ENCODE measurements around the gene EXOC6B. TPM values are rescaled to one million over a fixed set of nuclear protein-coding genes. Genes with fewer than 3 reads are reported as not detected.

EXOC6B gene
- total RNA-seq, 1 donor from 2014 or later = 45.6 TPM

DNA sequence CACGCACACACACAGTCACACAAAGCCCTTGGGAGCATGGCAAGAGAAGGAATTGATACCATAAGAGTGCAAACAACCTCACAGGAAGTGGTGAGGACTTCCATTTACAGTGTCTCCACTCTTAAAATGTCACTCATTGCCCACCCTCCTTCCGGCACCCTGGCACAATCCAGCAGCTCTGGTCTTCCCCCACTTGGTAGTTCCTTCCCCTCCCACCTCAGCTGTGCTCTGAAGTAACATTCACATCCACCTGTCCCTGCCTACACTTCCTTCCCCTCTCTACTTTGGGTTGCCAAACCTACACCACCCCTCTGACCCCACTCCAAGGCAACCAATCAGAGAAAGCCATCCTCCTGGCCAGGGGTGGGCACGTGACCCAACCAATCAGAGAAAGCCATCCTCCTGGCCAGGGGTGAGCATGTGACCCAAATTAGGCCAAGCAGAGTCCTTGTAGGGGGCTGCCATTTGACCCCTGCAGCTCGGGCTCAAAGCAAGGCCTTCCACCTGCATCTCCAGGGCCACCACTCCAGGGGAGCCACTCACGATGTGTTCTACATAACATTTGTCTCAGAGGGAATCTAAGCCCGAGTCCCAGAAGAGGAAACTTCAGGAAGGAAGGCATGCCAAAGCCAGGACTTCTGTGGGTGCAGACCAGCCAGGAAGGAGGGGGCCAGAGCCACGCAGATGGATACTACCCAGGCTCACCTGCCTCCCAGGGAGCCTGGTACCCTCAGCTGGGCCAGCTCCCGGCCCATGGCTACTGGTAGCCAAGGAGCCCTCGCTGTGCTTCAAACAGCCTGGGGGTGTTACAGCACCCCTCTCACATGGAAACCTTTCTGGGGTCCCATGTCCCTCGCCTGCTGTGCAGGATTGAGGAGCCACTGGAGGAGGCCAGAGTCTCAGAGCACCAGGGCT is 699.4 kb downstream of the EXOC6B start:
- no peaks in the 10 kb centered on the region for H3K9me3 Mint-ChIP-seq (ENCODE audit: unreplicated experiment)
- TF ChIP-seq, protein P1, sequence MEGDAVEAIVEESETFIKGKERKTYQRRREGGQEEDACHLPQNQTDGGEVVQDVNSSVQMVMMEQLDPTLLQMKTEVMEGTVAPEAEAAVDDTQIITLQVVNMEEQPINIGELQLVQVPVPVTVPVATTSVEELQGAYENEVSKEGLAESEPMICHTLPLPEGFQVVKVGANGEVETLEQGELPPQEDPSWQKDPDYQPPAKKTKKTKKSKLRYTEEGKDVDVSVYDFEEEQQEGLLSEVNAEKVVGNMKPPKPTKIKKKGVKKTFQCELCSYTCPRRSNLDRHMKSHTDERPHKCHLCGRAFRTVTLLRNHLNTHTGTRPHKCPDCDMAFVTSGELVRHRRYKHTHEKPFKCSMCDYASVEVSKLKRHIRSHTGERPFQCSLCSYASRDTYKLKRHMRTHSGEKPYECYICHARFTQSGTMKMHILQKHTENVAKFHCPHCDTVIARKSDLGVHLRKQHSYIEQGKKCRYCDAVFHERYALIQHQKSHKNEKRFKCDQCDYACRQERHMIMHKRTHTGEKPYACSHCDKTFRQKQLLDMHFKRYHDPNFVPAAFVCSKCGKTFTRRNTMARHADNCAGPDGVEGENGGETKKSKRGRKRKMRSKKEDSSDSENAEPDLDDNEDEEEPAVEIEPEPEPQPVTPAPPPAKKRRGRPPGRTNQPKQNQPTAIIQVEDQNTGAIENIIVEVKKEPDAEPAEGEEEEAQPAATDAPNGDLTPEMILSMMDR (IDR thresholded peaks at IDR 0.05; ENCODE audit: unreplicated experiment) = no peak
- no peaks in the 10 kb centered on the region for H3K36me3 Mint-ChIP-seq (ENCODE audit: low read depth, unreplicated experiment)
- no peaks in the 10 kb centered on the region for H3K4me1 Mint-ChIP-seq (ENCODE audit: unreplicated experiment)
- DNase-seq (ENCODE audit: low spot score) = no peak
- H3K4me3 Mint-ChIP-seq (ENCODE audit: unreplicated experiment) = no peak overlapping the region
- peaks cover 9% of the 10 kb centered on the region for H3K27me3 Mint-ChIP-seq (ENCODE audit: unreplicated experiment)
- no peak overlapping the region for H3K27ac Mint-ChIP-seq (ENCODE audit: unreplicated experiment)

Other genes with a start within 250 kb of the EXOC6B start
- gene SPR, start 61.4 kb upstream of the EXOC6B start, total RNA-seq (ENCODE audit: unreplicated experiment) = 12.2 TPM
- gene EMX1, start 91.5 kb upstream of the EXOC6B start, total RNA-seq (ENCODE audit: unreplicated experiment) = 3.7 TPM
- gene SFXN5, start 245.7 kb upstream of the EXOC6B start, total RNA-seq (ENCODE audit: unreplicated experiment) = 29.8 TPM